NB4 (cell line): Measurements from ENCODE around the gene CRB1.

Source experiments
- POLR2A ChIP-seq: IDR thresholded peaks from 2 replicates; pipeline ENCODE4 v1.6.1; 2011; ENCODE audit warnings: mild to moderate bottlenecking; ENCODE audit not compliant: insufficient read length; ENCODE audit errors: extremely low read depth
- TF ChIP-seq, protein P1 (sequence below): IDR thresholded peaks from one replicate; pipeline ENCODE4 v1.5.1; 2012; ENCODE audit warnings: low read depth, low read length
- TF ChIP-seq, protein P2 (sequence below): IDR thresholded peaks from 2 replicates; pipeline ENCODE4 v1.6.1; 2011; ENCODE audit warnings: low read depth, low read length

GRCh38 chr1:197481101-197481500 lies 213.0 kb downstream of the CRB1 start:
- TF ChIP-seq, protein P1, sequence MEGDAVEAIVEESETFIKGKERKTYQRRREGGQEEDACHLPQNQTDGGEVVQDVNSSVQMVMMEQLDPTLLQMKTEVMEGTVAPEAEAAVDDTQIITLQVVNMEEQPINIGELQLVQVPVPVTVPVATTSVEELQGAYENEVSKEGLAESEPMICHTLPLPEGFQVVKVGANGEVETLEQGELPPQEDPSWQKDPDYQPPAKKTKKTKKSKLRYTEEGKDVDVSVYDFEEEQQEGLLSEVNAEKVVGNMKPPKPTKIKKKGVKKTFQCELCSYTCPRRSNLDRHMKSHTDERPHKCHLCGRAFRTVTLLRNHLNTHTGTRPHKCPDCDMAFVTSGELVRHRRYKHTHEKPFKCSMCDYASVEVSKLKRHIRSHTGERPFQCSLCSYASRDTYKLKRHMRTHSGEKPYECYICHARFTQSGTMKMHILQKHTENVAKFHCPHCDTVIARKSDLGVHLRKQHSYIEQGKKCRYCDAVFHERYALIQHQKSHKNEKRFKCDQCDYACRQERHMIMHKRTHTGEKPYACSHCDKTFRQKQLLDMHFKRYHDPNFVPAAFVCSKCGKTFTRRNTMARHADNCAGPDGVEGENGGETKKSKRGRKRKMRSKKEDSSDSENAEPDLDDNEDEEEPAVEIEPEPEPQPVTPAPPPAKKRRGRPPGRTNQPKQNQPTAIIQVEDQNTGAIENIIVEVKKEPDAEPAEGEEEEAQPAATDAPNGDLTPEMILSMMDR, result no peak
- TF ChIP-seq POLR2A, result no peak
- TF ChIP-seq, protein P2, sequence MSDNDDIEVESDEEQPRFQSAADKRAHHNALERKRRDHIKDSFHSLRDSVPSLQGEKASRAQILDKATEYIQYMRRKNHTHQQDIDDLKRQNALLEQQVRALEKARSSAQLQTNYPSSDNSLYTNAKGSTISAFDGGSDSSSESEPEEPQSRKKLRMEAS, result peak; percentile 61; the same call in 1 of the 2 replicates
